Measurements from ENCODE around the gene IRF1.

Gene IRF1

DNA sequence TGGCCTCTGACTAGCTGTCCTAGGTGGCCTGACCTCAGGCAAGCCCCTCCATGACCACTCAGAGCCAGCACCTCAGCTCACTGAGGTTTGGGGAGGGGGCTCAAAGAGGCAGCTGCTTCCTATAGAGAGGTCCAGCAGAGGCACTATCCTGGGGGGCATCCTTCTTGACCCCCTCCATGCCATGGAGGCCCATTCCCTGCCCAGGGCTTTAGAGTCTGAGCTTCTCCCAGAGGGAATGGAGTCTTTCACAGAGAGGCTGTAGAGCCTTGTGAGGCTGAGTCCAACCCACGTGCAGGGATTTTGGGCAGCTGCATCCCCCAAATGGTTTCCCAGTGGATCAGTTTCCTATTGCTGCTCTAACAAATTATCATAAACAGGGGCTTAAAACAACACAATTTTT is 16.9 kb downstream of the IRF1 start:
- no peak for FAIRE-seq

DNA sequence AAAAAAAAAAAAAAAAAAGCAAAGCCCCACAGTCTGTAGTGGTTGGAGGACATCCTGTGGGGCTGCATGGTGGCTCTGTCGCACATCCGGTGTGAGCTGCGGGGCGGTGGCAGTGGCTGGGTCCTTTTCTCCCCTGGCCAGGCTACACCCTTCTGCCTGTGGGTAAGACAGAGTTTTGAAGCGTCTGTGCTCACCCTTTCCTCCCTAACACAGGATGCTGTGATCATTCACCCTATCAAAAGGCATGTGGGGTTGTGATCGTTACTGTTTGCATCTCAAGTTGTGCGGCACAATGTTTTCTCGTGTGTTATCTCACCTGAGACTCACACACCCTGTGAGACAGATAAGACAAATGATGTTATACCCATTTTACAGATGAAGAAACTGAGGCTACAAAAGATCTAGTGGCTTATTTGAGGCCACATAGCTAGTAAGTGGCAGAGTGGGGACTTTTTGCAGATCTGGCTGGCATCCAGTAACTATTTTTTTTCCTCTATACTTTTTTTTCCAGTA is 17.5 kb downstream of the IRF1 start:
- no peak for FAIRE-seq

DNA sequence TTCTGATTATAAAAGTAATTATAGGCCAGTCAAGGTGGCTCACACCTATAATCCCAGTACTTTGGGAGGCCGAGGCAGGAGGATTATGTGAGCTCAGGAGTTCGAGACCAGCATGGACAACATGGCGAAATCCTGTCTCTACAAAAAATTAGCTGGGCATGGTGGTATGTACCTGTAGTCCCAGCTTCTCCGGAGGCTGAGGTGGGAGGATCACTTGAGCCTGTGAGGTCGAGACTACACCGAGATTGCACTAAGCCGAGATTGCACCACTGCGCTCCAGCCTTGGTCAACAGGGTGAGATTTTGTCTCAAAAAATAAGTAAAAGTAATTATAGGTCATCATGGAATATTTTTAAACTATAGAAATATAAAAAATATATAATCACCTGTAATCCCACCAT is 18.1 kb downstream of the IRF1 start:
- no peak for FAIRE-seq

DNA sequence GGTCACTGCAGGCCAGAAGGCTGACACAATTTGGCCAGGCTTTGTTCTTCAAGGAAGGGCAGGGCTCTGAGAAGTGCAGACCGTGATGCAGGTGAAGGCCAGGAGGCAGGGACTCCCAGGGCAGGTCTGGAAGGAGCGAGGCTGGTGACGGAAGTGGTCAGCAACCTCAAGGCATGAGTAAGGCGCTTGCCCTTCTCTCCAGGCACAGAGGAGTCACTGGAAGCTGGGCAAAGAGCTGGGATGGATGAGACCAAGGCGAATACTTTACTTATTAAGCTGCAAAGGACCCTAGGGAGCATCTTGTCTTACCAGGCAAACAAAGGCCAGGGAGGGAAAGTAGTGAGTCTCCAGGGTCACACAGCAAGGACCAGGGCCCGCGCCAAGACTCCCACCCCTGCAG is 18.6 kb downstream of the IRF1 start:
- no peak for FAIRE-seq

DNA sequence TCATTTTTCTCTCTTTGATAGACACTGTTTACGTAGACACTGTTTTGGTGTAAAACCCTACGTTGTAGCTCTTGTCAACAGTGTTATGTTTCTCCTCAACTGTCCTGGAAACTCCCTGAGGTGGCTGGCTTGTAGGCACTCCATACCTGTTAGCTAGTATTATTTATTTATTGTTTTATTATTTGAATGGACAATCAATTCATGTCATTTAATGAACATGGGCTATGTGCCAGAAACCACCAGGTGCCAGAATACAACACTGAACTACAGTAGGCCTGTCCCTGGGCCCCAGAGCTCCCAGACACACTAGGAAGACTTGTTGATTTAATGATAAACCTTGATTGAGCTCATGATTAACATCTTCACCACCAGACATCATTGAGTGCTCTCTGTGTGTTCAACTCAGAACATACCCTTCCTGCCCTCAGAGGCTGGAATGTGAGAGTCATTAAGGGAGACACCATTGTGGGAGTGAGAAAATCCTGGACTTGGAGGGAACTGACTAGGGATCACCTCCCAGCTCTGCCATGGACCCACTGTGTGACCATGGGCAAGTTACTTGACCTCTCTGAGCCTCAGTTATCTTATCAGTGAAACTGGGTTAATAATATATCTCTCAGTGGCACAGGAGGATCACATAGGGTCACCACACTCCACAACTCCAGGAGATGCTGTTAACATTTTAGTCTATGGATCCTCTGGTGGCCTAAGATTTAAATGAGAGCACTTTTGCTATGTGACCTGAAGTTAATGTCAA is 19.2 kb downstream of the IRF1 start:
- FAIRE-seq = no peak

DNA sequence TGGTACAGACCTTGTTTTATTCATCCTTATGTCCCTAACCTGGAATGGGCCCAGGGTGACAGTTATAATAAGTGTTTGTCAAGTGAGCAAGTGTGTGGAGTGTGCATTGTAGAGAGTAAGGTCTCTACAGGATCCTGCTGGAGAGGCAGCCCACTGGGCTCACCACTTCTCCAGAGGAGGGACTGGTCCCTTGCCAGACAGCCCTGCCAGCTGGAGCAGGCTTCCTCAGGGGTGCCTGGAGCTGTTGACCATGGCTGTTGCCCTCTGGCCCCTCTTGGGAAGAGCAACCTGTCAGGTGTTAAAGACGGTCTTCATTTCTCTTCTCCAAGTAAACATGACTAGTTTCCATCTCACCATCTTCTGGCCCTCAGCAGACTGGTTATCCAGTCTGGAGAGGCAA is 20.0 kb downstream of the IRF1 start:
- no peak for FAIRE-seq

DNA sequence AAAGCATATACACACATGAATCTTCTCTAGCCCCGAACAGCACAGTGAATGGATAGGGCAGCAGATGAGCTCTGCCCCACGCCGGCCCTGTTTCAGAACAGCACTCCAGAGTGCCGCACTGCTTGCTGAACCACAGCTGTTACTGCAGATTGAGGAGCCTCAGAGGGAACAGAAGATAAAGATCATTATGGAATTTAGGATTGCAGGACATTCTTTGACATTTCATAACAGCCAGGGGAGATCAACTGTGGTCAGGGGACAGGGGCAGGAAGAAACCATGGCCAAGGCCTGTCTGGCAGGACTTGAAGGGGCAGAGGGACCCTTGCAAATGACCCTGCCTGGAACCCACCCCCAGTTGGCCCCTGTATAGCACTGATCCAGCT is 20.6 kb downstream of the IRF1 start:
- FAIRE-seq = no peak

DNA sequence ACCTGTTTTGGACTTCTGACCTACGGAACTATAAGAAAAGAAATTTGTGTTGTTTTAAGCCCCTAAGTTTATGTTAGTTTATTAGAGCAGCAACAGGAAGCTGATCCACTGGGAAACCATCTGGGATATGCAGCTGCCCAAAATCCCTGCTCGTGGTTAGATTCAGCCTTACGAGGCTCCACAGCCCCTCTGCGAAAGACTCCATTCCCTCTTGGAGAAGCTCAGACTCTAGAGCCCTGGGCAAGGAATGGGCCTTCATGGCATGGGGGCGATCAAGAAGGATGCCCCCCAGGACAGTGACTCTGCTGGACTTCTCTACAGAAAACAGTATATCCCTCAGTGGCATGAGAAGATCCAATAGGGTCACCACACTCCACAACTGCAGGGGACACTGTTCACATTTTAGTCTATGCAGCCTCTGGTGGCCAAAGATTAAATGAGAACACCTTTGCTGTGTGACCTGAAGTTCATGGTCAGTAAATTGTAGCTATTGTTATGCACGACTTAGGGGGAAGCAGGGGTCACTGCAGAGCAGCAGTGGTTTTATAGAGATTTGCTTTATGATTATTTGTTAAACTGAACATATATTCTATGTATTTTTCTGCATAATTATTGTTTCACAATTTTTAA is 21.1 kb downstream of the IRF1 start:
- FAIRE-seq = no peak

DNA sequence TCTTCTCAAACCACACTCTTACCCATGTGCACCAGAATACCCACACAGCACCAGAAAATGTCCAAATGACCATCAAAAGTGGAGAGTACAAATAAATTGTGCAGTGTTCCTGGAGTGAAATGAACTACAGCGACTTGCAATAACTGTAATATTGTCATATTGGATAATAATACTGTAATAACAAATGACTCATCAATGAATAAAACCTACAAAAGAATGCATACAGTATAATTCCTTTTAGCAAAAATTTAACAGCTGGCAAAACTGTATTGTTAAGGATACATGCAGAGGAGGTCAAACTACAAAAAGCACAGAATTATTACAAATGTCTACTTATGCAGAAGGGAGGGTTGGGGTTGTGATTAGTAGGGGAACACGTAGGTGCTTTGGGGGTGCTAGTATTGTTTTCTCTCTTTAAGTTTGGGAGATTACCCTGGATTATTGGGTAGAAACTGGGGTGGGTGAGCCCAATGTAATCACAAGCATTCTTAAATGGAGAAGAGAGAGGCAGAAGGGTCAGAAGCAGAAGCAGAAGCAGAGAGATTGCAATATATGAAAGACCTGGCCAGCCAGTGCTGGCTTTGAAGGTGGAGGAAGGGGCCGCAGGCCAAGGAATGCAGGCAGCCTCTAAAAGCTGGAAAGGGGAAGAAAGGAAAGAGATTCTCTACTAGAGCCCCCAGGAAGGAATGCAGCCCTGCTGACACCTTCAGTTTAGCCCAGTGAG is 21.8 kb downstream of the IRF1 start:
- FAIRE-seq = no peak

DNA sequence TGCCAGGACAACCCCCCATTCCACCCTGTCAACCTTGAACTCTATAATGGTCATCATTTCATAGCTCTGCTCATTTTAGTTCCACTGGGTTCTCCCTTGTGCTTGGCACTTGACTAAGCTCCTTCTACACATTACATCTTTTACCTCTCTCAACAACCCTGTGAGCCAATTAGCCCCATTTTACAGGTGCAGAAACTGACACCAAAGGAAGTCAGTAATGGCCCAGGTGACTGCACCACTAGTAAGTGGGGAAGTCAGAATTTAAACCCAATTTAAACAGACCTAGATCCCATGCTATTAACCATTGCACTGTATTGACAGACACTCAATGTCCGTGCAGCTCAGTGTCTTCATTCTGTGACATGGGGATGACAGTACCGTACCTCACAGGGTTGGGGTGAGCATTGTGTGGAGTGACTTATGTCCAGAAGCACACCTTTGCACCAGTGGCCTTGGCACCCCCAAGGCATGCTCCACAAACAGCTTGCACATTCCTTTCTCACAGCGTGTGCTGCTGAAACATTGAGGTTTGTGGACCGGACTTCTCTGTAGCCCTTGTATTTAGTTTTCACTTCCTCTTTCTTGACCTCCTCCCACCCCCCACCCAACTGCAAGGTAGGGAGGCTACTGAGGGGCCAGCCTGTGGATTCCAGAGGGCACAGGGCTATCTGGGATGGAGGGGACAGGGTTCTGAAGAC is 23.1 kb downstream of the IRF1 start:
- no peak for FAIRE-seq

DNA sequence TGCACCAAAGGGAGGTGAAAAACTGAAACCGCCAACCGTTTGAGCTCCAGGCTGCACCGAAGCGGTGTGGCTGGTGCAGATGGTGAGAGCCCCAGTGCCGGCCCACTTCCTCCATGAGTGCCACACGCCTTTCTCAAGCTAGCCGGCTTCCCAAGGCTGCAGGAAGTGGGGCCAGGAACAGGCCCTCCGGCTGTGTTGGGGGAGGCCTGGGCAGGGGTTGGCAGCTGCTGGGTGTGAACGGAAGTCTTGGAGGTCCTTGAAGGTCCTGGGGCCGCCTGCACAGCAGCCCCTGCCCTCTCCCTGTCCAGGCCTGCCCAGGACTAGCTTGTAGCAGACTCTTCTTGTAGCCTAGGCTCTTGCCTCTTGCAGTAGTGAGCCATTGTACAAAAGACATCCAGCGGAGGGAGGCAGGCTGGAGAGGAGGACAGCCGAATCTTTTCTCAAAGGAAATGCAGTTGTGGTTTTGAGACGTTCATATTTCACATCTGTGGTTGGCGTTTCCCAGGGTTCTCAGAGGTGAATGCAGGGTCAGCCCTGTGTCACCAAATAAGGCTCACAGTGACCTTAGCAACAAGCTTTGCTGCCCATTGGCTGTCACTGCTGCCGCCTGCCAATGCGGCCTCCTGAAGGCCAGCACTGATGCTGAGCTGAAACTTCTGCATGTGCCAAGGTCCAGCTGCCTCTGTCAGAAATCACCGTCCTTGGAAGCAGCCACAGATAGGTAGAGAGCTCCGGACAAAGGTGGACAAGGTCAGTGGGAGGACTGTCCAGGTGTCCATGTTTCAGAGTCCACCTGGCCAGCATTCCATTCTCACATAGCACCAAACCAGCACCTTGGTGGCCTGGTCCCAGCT is 23.9 kb downstream of the IRF1 start:
- FAIRE-seq = no peak

DNA sequence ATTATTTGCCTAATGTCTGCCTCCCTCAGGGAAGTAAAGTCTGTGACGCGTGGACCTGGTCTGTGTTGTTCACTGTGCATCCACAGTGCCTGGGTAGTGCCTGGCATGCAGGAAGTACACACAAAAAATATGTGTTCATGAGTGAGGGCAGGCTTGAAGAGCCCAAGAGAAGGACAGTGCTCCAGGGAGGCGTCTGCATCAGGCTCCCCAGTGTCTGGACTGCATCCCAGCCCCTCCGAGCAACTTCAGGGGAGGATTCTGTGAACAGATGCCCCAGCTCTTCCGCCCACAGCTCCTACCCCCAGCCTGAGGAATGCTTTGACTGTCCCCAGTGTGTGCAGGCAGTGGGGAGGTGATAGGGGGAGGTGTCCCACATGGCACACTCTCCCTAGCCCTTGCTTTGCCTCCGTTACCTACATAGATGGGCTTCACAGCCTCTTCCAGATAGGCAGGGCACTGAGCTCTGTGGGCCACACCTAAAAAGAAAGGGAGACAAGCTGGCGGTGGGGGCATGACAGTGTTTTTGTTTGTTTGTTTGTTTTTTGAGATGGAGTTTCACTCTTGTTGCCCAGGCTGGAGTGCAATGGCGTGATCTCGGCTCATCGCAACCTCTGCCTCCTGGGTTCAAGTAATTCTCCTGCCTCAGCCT is 25.4 kb downstream of the IRF1 start:
- no peak for FAIRE-seq

DNA sequence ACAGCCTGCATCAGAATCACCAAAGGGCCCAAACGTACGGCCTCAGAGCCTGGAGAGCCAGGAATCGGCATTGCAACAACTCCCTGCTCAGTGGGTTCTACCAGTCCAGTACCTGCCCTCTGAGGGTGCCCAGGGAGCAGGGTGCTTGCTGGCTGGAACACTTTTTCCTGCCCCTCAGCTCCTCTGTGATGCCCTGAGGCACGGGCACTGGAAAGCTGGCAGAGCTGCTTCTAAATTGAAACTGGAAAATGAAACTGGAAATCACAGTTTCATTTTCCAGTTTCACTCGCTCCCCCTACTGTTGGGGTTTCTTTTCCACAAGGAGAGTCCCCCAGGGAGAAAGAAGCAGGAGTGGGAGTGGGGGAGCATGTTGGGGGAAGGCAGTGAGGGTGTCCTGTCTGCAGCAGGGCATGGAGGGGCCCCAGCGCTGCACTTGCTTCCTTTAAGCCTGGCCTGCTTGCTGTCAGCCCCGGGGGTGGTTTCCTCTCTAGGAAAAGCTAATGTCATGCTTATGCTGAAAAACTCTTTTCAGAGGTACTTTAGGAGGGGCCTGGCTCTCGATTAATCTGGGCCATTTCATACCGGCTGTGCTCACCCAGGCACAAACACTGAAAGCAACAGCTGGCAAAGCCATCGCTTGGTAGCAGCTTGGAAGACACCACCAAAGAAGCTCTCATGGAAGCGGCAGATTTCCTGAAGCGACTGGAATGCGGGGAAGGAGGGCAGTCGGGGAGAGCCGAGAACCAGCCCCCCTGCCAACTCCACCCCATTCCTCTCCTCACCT is 26.2 kb downstream of the IRF1 start:
- no peak for FAIRE-seq

DNA sequence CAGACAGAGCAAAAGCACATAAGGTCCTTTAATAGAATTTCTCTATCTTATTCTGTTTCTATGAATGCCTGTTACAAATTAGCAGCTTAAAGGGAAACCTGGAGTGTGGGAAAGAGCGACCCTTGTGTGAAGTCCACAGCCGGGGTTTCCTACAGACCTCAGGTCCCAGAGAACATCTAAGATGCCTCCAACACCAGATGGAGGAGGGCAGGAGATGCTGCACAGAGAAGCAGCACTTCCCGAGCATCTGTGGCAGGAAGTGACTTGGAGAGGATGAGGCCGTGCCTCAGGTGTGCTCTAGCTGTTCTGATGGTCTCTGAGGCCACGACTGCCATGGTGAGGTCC is 26.8 kb downstream of the IRF1 start:
- FAIRE-seq = no peak

DNA sequence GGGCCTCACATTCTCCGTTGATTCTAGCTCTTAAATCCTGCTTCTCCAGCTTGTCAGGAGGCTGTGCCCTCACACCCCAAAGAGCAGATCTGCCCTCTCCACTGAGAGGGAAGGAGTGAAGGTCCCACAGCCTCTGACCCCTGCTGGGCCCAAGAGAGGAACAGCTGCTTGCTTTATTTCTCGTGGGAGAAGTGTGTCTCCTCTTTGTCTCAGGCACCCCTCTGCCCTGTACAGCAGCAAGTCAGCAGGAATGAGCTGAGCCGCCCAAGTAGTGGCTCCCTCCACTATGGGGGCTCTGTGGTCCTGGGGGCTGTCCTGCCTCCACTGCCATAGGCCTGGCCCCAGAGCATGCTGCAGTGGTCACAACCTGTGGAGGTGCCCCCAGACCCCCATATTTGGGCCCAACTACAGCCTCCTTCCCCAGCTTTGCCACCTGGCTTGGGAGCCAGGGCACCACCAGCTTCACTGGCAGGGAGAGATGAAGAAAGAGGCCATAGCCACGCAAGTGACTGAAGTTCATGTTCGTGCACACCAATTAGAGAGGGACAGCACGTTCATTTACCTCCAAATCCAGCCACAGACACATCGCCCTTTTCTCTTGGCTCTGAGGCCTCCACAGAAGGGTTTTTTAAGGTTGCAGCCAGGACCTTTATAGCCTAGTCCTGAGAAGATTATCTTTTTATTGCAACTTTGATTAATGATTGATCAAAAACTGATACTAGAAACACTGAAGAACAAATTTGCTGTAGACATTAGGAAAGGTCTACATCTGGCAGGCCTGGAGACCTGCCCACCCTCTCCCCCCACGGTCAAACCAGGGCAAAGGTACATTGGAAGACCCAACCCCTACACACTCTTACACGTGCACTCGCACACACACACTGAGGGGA is 27.5 kb downstream of the IRF1 start:
- no peak for FAIRE-seq

DNA sequence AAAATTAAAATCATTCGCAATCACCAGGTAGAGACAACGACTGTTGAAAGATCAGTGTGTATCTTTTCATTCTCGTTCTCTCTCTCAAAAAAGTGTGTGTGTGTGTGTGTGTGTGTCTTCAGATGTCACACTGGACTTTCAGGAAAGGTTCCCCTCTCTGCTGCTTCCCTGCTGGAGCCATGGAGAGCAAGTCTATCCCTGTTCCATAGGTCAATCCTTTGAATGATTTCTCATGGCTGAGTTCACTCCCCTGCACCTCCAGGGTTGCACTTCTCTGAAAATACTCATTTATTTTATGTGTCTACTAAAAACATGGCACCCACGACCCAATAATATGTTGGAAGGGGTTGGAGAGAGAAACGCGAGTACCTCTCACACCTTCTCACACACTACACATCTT is 28.2 kb downstream of the IRF1 start:
- no peak for FAIRE-seq

DNA sequence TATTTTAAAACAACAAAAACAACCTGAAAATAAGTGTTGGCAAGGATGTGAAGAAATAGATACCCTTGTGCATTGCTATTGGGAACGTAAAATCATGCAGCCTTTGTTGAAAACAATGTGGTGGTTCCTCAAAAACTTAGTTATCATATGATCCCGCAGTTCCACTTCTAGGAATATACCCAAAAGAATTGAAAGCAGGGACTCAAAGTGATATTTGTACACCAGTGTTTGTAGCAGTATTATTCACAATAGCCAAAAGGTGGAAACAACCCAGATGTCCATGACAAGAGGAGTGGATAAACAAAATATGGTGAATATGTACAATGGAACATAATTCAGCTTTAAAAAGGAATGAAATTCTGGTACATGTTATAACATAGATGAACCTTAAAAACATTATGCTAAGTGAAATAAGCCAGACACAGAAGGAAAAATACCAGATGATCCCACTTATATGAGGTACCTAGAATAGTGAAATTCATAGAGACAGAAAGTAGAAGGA is 29.0 kb downstream of the IRF1 start:
- no peak for FAIRE-seq

DNA sequence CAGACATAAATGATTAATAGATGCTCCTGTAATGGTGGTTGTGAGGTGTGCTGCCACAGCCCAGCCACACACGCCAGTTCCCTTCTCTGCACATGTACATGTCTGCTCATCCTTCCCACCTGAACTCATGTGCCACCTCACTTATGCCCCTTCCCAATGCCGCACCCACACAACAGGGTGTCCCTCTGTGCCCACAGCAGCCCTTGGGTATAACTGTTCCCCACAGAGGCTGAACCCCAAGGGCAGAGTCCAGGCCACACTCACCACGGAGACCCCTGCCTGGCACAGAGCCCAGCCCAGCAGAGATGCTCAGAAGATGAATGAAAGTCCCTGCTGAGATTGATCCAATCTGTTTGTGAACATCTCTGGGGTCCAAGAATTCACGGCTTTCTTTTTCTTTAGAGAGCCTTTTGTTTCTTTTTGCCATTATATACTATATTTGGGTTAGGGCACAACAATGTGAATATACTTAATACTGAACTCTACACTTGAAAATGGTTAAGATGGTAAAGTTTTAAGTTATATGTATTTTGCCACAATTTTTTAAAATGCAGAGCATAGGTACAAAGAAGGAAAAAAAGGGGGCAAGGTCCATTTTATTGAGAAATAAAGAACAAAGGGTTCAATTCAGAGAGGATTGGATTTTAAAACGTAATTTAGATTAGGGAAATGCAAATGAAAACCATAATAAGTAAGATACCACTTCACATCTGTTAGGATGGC is 29.6 kb downstream of the IRF1 start:
- no peak for FAIRE-seq
